ENCODE results near the gene ARTN.
A peak's percentile ranks its signal among the peaks of the same experiment; 100 is the strongest.

The ARTN gene, protein sequence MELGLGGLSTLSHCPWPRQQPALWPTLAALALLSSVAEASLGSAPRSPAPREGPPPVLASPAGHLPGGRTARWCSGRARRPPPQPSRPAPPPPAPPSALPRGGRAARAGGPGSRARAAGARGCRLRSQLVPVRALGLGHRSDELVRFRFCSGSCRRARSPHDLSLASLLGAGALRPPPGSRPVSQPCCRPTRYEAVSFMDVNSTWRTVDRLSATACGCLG

DNA sequence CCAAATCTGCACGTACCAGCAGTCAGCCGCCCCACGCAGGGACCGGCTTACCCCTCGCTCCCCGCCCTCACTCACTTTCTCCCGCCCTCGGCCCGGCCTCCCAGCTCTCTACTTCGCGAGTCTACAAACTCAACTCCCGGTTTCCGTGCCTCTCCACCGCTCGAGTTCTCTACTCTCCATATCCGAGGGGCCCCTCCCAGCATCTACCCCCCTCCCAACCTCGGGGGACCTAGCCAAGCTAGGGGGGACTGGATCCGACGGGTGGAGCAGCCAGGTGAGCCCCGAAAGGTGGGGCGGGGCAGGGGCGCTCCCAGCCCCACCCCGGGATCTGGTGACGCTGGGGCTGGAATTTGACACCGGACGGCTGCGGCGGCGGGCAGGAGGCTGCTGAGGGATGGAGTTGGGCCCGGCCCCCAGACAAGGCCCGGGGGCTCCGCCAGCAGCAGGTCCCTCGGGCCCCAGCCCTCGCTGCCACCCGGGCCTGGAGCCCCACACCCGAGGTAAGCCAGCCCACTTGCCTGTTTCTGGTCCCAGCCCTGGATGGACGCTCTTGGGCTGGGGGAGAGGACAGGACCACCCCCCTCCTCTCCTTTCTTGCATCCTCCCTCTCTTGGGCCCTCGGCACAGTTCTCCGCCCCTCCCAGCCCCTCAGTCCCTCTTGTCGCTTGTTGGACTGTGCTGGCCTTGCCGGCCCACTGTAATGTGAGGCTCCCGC is at the start of gene ARTN:
TSS of gene ARTN (plus strand) at position 416 of the 715 bp plus-strand sequence. CDS start 1,856 bp downstream, outside the sequence.
- peak within 1 kb of the TSS; percentile 57 for H3K4me3 ChIP-seq (ENCODE audit: low read depth, low read length)
- TF ChIP-seq, protein P1, sequence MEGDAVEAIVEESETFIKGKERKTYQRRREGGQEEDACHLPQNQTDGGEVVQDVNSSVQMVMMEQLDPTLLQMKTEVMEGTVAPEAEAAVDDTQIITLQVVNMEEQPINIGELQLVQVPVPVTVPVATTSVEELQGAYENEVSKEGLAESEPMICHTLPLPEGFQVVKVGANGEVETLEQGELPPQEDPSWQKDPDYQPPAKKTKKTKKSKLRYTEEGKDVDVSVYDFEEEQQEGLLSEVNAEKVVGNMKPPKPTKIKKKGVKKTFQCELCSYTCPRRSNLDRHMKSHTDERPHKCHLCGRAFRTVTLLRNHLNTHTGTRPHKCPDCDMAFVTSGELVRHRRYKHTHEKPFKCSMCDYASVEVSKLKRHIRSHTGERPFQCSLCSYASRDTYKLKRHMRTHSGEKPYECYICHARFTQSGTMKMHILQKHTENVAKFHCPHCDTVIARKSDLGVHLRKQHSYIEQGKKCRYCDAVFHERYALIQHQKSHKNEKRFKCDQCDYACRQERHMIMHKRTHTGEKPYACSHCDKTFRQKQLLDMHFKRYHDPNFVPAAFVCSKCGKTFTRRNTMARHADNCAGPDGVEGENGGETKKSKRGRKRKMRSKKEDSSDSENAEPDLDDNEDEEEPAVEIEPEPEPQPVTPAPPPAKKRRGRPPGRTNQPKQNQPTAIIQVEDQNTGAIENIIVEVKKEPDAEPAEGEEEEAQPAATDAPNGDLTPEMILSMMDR (IDR thresholded peaks at IDR 0.05; ENCODE audit: low read depth, low read length): no peak

DNA sequence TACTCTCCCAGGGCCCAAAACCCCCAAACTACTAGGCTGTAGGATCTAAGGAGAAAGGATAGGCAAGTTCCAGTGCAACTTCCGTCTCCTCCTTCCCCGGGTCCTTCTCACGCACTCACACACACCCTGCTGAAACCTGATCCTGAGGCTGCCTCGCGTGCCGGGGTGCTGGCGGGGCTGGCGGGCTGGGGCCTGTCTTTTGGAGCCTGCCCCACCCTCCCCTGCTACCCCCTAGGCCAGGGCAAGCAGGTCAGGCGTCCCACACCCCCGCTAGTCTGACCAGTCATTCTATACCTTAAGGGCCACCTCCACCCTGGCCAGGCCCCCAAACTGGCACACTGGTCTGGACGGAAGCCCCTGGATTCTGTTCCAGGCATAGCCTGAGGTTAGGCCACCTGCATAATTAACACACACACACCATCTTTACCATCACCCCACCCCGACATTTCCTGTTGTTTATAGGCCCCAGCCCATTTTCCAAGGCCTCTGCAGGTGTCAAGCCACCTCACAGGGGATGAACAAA is 48.3 kb upstream of the ARTN start:
- no peak overlapping the region for H3K4me3 ChIP-seq (ENCODE audit: low read depth, low read length)

DNA sequence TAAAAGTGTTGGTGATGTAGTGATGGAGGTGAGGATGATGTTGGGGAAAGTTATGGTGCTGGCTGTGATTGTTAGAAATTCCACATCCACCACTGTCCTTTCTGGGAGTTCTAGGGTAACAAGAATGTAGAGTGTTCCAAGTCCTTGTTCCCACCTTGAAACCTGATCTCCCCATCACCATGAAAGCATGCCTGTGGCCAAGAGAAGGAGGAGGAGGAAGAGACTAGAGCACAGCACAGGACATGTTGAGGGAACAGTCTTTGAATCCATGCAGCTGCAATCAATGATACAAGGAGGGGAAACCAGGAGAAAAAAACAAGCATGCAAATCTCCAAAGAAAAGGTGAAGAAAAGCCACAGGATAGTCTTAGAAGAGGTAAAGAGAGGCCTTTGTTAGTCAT is 45.9 kb upstream of the ARTN start:
- no peak overlapping the region for H3K4me3 ChIP-seq (ENCODE audit: low read depth, low read length)
- TF ChIP-seq, protein P1 (IDR thresholded peaks at IDR 0.05; ENCODE audit: low read depth, low read length): no peak

More for the DNA sequence above, 48.3 kb upstream of the ARTN start:
- TF ChIP-seq, protein P1 (IDR thresholded peaks at IDR 0.05; ENCODE audit: low read depth, low read length): no peak

DNA sequence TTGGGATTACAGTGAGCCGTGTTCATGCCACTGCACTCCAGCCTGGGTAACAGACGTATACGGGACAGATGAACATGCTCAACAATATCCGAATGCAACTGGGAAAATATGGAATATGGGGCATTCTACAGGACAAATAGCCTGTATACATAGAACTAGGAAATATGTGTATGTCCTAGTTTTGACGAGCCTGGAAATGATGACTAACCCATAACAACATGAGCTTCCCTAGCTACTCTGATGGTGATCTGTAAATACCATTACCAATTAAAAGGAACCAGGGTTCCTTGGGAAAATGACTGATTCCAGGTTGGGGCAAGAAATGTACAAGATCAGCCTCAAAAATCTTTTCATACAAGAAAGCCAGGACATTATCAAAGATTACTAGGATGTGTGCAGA is 42.8 kb upstream of the ARTN start:
- TF ChIP-seq, protein P1 (IDR thresholded peaks at IDR 0.05; ENCODE audit: low read depth, low read length): no peak
- no peak overlapping the region for H3K4me3 ChIP-seq (ENCODE audit: low read depth, low read length)

DNA sequence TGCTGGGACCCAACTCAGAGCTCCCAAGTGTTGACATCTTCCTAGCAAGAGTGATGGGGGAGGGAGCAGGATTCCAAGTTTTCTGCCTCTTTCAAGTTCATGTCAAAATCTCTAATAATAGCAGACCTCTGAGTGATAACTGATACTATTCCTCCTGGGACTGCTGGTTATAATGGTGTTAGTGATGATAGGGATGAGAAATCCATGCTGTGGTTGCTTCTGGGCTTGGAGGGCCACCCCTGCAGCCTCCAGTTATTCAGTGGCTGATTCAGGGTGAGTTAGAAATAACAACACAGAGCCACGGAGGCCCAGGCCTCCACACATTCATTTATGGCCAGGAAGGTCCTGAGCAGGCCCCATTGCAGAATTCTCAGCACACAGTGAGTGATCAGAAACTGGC is 40.6 kb upstream of the ARTN start:
- TF ChIP-seq, protein P1 (IDR thresholded peaks at IDR 0.05; ENCODE audit: low read depth, low read length): no peak
- H3K4me3 ChIP-seq (ENCODE audit: low read depth, low read length): no peak overlapping the region

DNA sequence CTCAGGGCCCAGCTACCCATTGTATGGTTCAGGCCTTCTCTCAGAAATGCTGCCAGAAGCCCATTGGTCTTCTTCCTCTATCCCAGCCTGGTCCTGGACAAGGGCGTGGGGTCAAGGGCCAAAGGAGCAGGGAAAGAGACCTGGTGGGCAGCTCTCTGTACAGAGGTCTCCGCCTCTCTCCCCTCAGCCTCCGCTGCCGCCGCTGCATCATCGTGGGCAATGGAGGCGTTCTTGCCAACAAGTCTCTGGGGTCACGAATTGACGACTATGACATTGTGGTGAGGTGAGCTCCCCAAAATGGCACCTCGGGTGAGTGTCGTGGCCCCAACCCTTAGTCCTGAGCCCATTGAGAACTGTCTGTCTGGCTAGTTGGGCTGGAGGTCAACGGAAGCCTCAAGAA is 34.6 kb upstream of the ARTN start:
- TF ChIP-seq, protein P1 (IDR thresholded peaks at IDR 0.05; ENCODE audit: low read depth, low read length): no peak
- H3K4me3 ChIP-seq (ENCODE audit: low read depth, low read length): no peak overlapping the region

DNA sequence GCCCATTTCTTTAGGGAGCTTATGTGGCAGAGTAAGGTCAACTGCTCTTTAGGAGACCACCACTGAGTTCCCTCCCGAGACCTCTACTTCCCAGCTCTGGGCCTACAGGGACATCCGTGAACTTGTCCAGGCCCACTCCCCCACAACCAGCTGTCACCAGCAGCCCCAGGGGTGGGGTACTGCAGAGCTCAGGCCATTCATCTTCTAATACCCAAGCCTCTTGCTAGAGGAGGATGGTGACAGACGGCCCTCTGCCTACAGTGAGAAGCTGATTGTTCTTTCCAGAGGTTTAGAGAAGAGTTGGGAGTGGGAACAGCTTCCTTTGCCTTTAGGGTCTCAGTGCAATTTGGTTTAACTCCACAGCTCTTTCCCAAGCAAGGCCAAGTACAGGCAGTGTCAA is 33.2 kb upstream of the ARTN start:
- no peak overlapping the region for H3K4me3 ChIP-seq (ENCODE audit: low read depth, low read length)
- TF ChIP-seq, protein P1 (IDR thresholded peaks at IDR 0.05; ENCODE audit: low read depth, low read length): no peak

Data from WI38 (cell line).